Thyroid gland (tissue), 4 donors: Measurements from ENCODE around the gene PLEKHN1.

ENCODE experiments used
- POLR2A ChIP-seq, 2 donors: fragments of 450-650 bp; IDR thresholded peaks; one replicate each; pipeline ENCODE4 v1.6.1; 2017; ENCODE audit warnings: antibody characterized with exemption in 2 of 2, mild to moderate bottlenecking in 2 of 2, moderate library complexity in 1 of 2
- TF ChIP-seq, protein P1 (sequence below), 6 experiments: fragments of 200-600 bp in 3 of 6; fragments of 450-650 bp in 3 of 6; sonication (generic) in 3 of 6; IDR thresholded peaks; one replicate each; pipeline ENCODE4 v1.5.1; 2016 to 2019; ENCODE audit warnings: antibody characterized with exemption in 6 of 6, mild to moderate bottlenecking in 2 of 6, inconsistent platforms in 1 of 6, moderate library complexity in 1 of 6

GRCh38 chr1:918843-919242, 47.4 kb upstream of the PLEKHN1 start:
- TF ChIP-seq, protein P1, sequence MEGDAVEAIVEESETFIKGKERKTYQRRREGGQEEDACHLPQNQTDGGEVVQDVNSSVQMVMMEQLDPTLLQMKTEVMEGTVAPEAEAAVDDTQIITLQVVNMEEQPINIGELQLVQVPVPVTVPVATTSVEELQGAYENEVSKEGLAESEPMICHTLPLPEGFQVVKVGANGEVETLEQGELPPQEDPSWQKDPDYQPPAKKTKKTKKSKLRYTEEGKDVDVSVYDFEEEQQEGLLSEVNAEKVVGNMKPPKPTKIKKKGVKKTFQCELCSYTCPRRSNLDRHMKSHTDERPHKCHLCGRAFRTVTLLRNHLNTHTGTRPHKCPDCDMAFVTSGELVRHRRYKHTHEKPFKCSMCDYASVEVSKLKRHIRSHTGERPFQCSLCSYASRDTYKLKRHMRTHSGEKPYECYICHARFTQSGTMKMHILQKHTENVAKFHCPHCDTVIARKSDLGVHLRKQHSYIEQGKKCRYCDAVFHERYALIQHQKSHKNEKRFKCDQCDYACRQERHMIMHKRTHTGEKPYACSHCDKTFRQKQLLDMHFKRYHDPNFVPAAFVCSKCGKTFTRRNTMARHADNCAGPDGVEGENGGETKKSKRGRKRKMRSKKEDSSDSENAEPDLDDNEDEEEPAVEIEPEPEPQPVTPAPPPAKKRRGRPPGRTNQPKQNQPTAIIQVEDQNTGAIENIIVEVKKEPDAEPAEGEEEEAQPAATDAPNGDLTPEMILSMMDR (IDR thresholded peaks at IDR 0.05) = no peak
- no peak for TF ChIP-seq POLR2A (IDR thresholded peaks at IDR 0.05)
